ENCODE data around the gene SND1. TPM values are rescaled to one million over a fixed set of nuclear protein-coding genes. Genes with fewer than 3 reads are reported as not detected.

Gene SND1
- total RNA-seq, 1 donor from 2014 or later: 85.9 TPM

- TF ChIP-seq CTCF (IDR thresholded peaks at IDR 0.05) (no peak), POLR2A (IDR thresholded peaks at IDR 0.05) (no peak), POLR2AphosphoS5 (IDR thresholded peaks at IDR 0.05; ENCODE audit: insufficient read depth in 1 of 2, low read depth in 1 of 2) (no peak)
- H3K27ac ChIP-seq: no peak overlapping the region
- H3K4me3 ChIP-seq: no peak overlapping the region
- no peaks in the 10 kb centered on the region for H3K4me1 ChIP-seq
- no peaks in the 10 kb centered on the region for H3K27me3 ChIP-seq
- H3K36me3 ChIP-seq: no peaks in the 10 kb centered on the region
- no peaks in the 10 kb centered on the region for H3K9me3 ChIP-seq
- no peak for DNase-seq (ENCODE audit: extremely low spot score in 2 of 2)
- intact Hi-C loops (cut with DNase I): no loop called here
These were observed 472.8 kb downstream of the SND1 start for GRCh38 chr7:128124786-128125185.

GRCh38 chr7:128125816-128126215 lies 473.8 kb downstream of the SND1 start:
- Histone ChIP-seq H3K36me3 (no peaks in the 10 kb centered on the region), H3K27ac (no peak overlapping the region), H3K4me1 (no peaks in the 10 kb centered on the region), H3K9me3 (no peaks in the 10 kb centered on the region), H3K27me3 (no peaks in the 10 kb centered on the region), H3K4me3 (no peak overlapping the region)
- TF ChIP-seq POLR2A (IDR thresholded peaks at IDR 0.05): no peak
- no peak for TF ChIP-seq CTCF (IDR thresholded peaks at IDR 0.05)
- DNase-seq (ENCODE audit: extremely low spot score in 2 of 2): no peak
- intact Hi-C loops (cut with DNase I): no loop called here

- intact Hi-C loops (cut with DNase I): no loop called here
- H3K9me3 ChIP-seq: no peaks in the 10 kb centered on the region
- no peaks in the 10 kb centered on the region for H3K36me3 ChIP-seq
- H3K27me3 ChIP-seq: no peaks in the 10 kb centered on the region
- no peak overlapping the region for H3K4me3 ChIP-seq
- no peak overlapping the region for H3K27ac ChIP-seq
- no peak for DNase-seq (ENCODE audit: extremely low spot score in 2 of 2)
- no peak for TF ChIP-seq POLR2A (IDR thresholded peaks at IDR 0.05)
- TF ChIP-seq CTCF (IDR thresholded peaks at IDR 0.05): no peak
- no peak for TF ChIP-seq POLR2AphosphoS5 (IDR thresholded peaks at IDR 0.05; ENCODE audit: insufficient read depth in 1 of 2, low read depth in 1 of 2)
- no peaks in the 10 kb centered on the region for H3K4me1 ChIP-seq
These were observed 476.4 kb downstream of the SND1 start for GRCh38 chr7:128128401-128128800.

GRCh38 chr7:128129224-128129864 lies 477.4 kb downstream of the SND1 start:
- intact Hi-C loops (cut with DNase I): no loop called here
- Histone ChIP-seq H3K27ac (no peak overlapping the region), H3K9me3 (no peaks in the 10 kb centered on the region), H3K4me3 (no peak overlapping the region), H3K27me3 (no peaks in the 10 kb centered on the region), H3K4me1 (peaks cover under 1% of the 10 kb centered on the region), H3K36me3 (no peaks in the 10 kb centered on the region)
- TF ChIP-seq POLR2AphosphoS5 (IDR thresholded peaks at IDR 0.05; ENCODE audit: insufficient read depth in 1 of 2, low read depth in 1 of 2) (no peak), POLR2A (IDR thresholded peaks at IDR 0.05) (no peak), CTCF (IDR thresholded peaks at IDR 0.05) (no peak)
- DNase-seq (ENCODE audit: extremely low spot score in 2 of 2): peak; percentile 32 to 70

GRCh38 chr7:128131115-128131514 lies 479.1 kb downstream of the SND1 start:
- Histone ChIP-seq H3K4me1 (peaks cover 18% of the 10 kb centered on the region), H3K4me3 (no peak overlapping the region), H3K27me3 (no peaks in the 10 kb centered on the region), H3K9me3 (no peaks in the 10 kb centered on the region), H3K27ac (no peak overlapping the region), H3K36me3 (no peaks in the 10 kb centered on the region)
- TF ChIP-seq CTCF (IDR thresholded peaks at IDR 0.05): no peak
- TF ChIP-seq POLR2A (IDR thresholded peaks at IDR 0.05): no peak
- TF ChIP-seq POLR2AphosphoS5 (IDR thresholded peaks at IDR 0.05; ENCODE audit: insufficient read depth in 1 of 2, low read depth in 1 of 2): no peak
- intact Hi-C loops (cut with DNase I): loop anchor here (10.0 kb wide), 1 partner anchor 74 kb away; no protein-coding TSS in a partner anchor
- DNase-seq (ENCODE audit: extremely low spot score in 2 of 2): peak in 1 of 2 donors; percentile 34

Data from vagina (tissue), 2 donors.